BLaER1 treated with 17β-estradiol and CSF1 and Interleukin-3, amounts not matched to agents 10 nM and 100 nM (cell line): ENCODE measurements around the gene EPN1.
"Not testable (repeated sequence)": the region's sequence is repeated elsewhere in the genome, so short reads cannot be mapped to it uniquely, and the experiment has no call there.

Experiments used
- H3K27ac ChIP-seq, 11 experiments: shearing (Covaris generic); formaldehyde crosslinking; 2 replicates each; pipeline ENCODE4 v1.8.1; 2022
- H3K27me3 ChIP-seq, 11 experiments: shearing (Covaris generic); formaldehyde crosslinking; 2 replicates each; pipeline ENCODE4 v1.8.1; 2022
- H3K36me3 ChIP-seq, 11 experiments: shearing (Covaris generic); formaldehyde crosslinking; 2 replicates each; pipeline ENCODE4 v1.8.1; 2022
- H3K4me1 ChIP-seq, 10 experiments: shearing (Covaris generic); formaldehyde crosslinking; 2 replicates each; pipeline ENCODE4 v1.8.1; 2022
- H3K4me2 ChIP-seq, 11 experiments: shearing (Covaris generic); formaldehyde crosslinking; 2 replicates each; pipeline ENCODE4 v1.8.1; 2022
- H3K4me3 ChIP-seq, 10 experiments: shearing (Covaris generic); formaldehyde crosslinking; 2 replicates each; pipeline ENCODE4 v1.8.1; 2022
- H3K9ac ChIP-seq, 11 experiments: shearing (Covaris generic); formaldehyde crosslinking; 2 replicates each; pipeline ENCODE4 v1.8.1; 2022
- H3K9me3 ChIP-seq, 11 experiments: shearing (Covaris generic); formaldehyde crosslinking; replicated peaks in 1 of 11; 2 replicates each; pipeline ENCODE4 v1.8.1; 2022
- H4K20me1 ChIP-seq, 11 experiments: shearing (Covaris generic); formaldehyde crosslinking; 2 replicates each; pipeline ENCODE4 v1.8.1; 2022
- Cebpa-rat ChIP-seq, 11 experiments: shearing (Covaris generic); IDR thresholded peaks; 2 replicates each; pipeline ENCODE4 v1.8.1; 2022

Gene EPN1

DNA sequence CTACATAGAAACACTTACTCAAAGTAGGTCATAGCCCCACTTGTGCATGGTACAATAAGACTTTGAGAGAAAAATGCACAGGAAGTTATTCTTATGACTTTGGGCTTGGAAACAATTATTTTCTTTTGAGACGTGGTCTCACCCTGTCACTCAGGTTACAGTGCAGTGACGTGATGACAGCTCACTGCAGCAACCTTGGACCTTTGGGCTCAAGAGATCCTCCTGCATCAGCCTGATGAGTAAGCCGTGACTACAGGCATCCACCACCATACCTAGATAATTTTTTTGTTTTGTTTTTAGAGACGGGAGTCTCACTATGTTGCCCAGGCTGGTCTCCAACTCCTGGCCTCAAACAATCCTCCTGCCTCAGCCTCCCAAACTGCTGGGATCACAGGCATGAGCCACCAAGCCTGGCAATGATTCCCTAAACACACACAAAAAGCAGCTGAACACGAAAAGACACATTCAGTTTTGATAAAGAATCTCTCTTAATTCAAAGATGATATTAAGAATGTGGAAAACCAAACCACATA is 45.3 kb downstream of the EPN1 start:
- no peak overlapping the region for H3K4me3 ChIP-seq
- peaks cover 43 to 56% (median 50%) of the 10 kb centered on the region in 11 experiments for H3K9me3 ChIP-seq
- no peak overlapping the region for H3K27ac ChIP-seq
- H4K20me1 ChIP-seq, result no peaks in the 10 kb centered on the region
- H3K4me1 ChIP-seq, result 0 out of 20 replicates have a peak, but pooled peaks cover 0 to 5% (median 0%) of the 10 kb centered on the region in 10 experiments
- H3K36me3 ChIP-seq, result no peaks in the 10 kb centered on the region
- no peaks in the 10 kb centered on the region for H3K27me3 ChIP-seq
- no peak overlapping the region for H3K9ac ChIP-seq
- TF ChIP-seq Cebpa-rat (IDR thresholded peaks at IDR 0.05), result no peak
- no peak overlapping the region for H3K4me2 ChIP-seq

DNA sequence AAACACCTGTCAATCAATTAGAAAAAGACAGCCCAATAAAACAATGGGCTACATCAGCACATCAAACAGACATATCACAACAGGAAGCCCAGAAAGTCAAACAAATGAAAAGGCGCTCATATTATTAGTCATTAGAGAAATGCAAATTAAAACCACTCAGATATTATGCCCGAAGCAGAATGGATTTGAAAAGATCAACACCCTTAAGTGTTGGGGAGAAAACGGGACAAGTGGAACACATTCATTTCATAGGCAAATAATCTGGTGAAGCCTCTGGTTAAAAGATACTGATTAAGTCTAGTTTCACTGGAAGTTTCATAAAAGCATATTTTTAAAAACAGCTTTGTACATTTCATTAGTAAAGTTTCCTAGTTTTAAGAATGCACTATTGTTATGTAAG is 45.8 kb downstream of the EPN1 start:
- Histone ChIP-seq H3K9ac (no peak overlapping the region), H3K36me3 (no peaks in the 10 kb centered on the region), H3K27me3 (no peaks in the 10 kb centered on the region), H3K4me2 (no peak overlapping the region), H3K9me3 (peaks cover 43 to 56% (median 50%) of the 10 kb centered on the region in 11 experiments), H3K4me3 (no peak overlapping the region), H4K20me1 (no peaks in the 10 kb centered on the region), H3K27ac (no peak overlapping the region), H3K4me1 (0 out of 20 replicates have a peak, but pooled peaks cover 0 to 5% (median 0%) of the 10 kb centered on the region in 10 experiments)
- TF ChIP-seq Cebpa-rat (IDR thresholded peaks at IDR 0.05), result no peak

DNA sequence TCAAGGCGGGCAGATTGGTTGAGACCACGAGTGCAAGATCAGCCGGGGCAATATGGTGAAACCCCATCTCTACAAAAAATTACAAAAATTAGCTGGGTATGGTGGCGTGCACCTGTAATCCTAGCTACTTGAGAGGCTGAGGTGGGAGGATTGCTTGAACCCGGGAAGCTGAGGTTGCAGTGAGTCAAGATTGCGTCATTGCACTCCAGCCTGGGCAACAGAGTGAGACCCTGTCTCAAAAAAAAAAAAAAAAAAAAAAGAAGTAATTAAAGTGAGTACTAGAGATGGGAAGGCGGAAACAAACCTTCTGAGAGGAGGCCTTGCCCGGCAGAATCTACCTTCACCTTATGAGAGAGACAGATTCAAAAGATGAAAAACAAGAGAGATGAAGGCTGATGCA is 48.5 kb downstream of the EPN1 start:
- TF ChIP-seq Cebpa-rat (IDR thresholded peaks at IDR 0.05), result 0 out of 22 replicates have a peak, but pooled peaks of 1 of the 11 experiments have one; percentile 47
- Histone ChIP-seq H3K4me2 (peak overlapping the region in 2 of 11 experiments; percentile 17 to 26; a peak in 2 of 22 replicates), H3K27ac (no peak overlapping the region), H3K4me1 (0 out of 20 replicates have a peak, but pooled peaks cover 0 to 5% (median 0%) of the 10 kb centered on the region in 10 experiments), H3K9me3 (peaks cover 35 to 42% (median 41%) of the 10 kb centered on the region in 11 experiments), H3K4me3 (no peak overlapping the region), H3K9ac (no peak overlapping the region), H4K20me1 (no peaks in the 10 kb centered on the region), H3K36me3 (no peaks in the 10 kb centered on the region), H3K27me3 (no peaks in the 10 kb centered on the region)

DNA sequence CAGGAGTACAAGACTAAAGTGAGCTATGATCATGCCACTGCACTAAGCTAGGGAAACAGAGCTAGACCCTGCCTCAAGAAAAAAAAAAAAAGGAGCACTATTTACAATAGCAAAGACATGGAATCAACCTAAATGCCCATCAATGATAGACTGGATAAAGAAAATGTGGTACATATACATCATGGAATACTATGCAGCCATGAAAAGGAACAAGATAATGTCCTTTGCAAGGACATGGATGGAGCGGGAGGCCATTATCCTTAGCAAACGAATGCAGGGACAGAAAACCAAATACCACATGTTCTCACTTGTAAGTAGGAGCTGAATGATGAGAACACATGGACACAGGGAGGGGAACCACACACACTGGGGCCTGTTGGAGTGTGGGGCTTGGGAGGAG is 55.4 kb downstream of the EPN1 start:
- not testable (repeated sequence) for H3K4me2 ChIP-seq, H3K27me3 ChIP-seq, H4K20me1 ChIP-seq, H3K4me3 ChIP-seq, H3K36me3 ChIP-seq, H3K4me1 ChIP-seq, H3K9ac ChIP-seq, H3K27ac ChIP-seq
- peaks cover 0 to 15% (median 12%) of the 10 kb centered on the region in 11 experiments; a peak in 15 of 22 replicates for H3K9me3 ChIP-seq

DNA sequence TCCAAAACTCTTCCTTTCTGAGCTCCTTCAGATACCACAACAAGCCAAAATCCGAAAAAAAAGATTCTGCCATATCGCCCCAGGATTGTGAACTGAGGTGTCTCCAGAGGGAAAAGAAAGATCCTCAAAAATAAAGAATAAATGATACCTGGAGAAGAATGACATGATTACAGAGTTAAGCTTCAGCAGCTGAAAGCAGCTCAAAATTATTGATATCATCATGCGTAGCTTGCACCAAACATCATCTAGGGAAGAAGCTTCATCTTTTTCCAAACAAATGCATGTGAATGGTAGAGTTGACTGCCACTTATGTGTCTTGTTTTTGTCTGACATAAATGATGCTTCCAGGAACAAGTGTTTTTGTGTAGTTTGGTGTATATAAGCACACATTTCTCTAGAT is 63.3 kb downstream of the EPN1 start, which contains the start of gene NLRP9:
TSS of gene NLRP9 (minus strand) at position 101 of the 400 bp plus-strand sequence. CDS start at position 73, 28 bp downstream.
- Histone ChIP-seq H3K4me1 (no peaks in the 10 kb centered on the region; a peak in 1 of 20 replicates), H3K27ac (no peak within 1 kb of the TSS), H3K9me3 (no peaks in the 10 kb centered on the region), H3K4me3 (no peak within 1 kb of the TSS), H4K20me1 (no peaks in the 10 kb centered on the region), H3K27me3 (no peaks in the 10 kb centered on the region), H3K9ac (no peak within 1 kb of the TSS), H3K4me2 (no peak within 1 kb of the TSS), H3K36me3 (no peaks in the 10 kb centered on the region)
- no peak for TF ChIP-seq Cebpa-rat (IDR thresholded peaks at IDR 0.05)

DNA sequence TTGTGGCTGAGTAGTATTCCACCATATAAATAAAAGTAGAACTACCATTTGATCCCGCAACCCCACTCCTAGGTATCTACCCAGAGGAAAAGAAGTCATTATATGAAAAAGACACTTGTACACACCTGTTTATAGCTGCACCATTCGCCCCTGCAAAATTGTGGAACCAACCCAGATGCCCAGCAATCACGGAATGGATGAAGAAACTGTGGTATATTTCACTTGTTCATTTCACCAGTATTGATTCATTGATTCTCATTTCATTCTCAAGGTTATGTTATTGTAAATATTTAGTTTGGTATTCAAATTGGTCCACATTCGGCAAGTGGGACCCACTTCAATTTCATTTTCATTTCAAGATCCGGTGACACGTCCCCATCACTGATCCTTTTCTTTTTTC is 75.7 kb downstream of the EPN1 start:
- Histone ChIP-seq H3K27ac (no peak overlapping the region), H3K9ac (no peak overlapping the region), H3K36me3 (no peaks in the 10 kb centered on the region), H3K4me2 (no peak overlapping the region), H3K9me3 (no peaks in the 10 kb centered on the region), H4K20me1 (no peaks in the 10 kb centered on the region), H3K27me3 (no peaks in the 10 kb centered on the region), H3K4me1 (no peaks in the 10 kb centered on the region), H3K4me3 (no peak overlapping the region)
- TF ChIP-seq Cebpa-rat (IDR thresholded peaks at IDR 0.05), result no peak

DNA sequence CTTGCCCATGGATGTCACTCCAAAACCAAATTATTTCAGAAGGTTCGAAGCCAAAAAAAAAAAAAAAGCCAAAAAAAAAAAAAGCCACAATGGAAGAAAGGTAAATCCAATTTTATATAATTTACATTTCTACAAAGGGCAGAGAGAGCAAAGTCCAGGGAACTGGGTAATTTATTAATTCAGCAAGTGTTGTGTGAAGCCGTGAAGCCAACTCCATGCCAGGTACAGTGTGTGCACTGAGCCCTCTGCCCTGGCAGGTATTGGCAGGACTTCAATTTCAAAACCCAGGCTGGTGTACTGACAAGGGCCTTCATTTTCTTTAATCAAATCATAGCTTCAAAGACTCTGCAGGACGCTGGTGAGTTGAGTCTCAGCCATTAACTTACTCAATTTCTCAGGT is 78.4 kb downstream of the EPN1 start:
- Histone ChIP-seq H3K4me2 (no peak overlapping the region), H3K9ac (no peak overlapping the region), H3K4me3 (no peak overlapping the region), H3K9me3 (no peaks in the 10 kb centered on the region), H3K36me3 (no peaks in the 10 kb centered on the region), H3K4me1 (no peaks in the 10 kb centered on the region), H4K20me1 (no peaks in the 10 kb centered on the region), H3K27ac (no peak overlapping the region), H3K27me3 (no peaks in the 10 kb centered on the region)
- no peak for TF ChIP-seq Cebpa-rat (IDR thresholded peaks at IDR 0.05)

DNA sequence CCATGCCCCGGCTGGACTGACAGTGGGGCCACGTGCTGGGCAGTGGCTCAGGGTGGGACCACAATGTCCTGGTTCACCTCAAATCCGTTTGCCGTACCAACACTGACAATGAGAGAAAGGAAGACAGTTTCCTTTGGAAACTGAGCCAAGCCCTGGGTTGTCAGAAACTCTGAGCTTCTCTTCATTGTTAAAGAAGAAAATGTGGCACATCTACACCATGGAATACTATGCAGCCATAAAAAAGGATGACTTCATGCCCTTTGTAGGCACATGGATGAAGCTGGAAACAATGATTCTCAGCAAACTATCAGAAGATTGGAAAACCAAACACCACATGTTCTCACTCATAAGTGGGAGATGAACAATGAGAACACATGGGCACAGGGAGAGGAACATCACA is 81.8 kb downstream of the EPN1 start:
- not testable (repeated sequence) for H3K27me3 ChIP-seq, H3K9me3 ChIP-seq, H3K4me1 ChIP-seq, H3K9ac ChIP-seq, H3K36me3 ChIP-seq, H3K4me3 ChIP-seq, H3K27ac ChIP-seq, H4K20me1 ChIP-seq, H3K4me2 ChIP-seq

DNA sequence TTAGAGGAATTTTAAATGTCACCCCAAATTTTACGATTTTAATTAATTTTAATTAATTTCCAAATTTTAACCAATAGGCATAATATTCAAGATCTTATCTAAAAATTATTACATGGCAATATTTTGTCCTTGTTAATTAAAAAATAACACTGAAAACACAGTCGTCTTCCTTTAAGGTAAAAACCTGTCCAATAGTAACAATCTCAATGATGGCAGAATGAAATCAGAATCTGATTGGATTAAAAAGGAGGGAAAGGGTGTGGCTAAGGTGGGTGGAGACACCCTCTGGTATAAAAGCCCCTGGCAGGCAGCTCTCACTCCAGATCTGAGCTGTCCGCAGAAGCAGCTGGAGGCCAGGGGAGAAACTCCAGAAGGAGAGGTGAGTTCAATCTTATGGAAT is 83.8 kb downstream of the EPN1 start, which contains the start of gene RFPL4A:
TSS of gene RFPL4A (plus strand) at position 301 of the 400 bp plus-strand sequence. CDS start 2,704 bp downstream, outside the sequence.
- not testable (repeated sequence) for H4K20me1 ChIP-seq, H3K27me3 ChIP-seq, H3K4me2 ChIP-seq, H3K4me3 ChIP-seq, H3K4me1 ChIP-seq, H3K36me3 ChIP-seq, H3K9me3 ChIP-seq, H3K9ac ChIP-seq, H3K27ac ChIP-seq
